ENCODE results near the gene EGFR. TPM values are rescaled to one million over a fixed set of nuclear protein-coding genes. Genes with fewer than 3 reads are reported as not detected.

The EGFR gene
- total RNA-seq, 1 experiment from 2014 or later: 50.0 TPM

DNA sequence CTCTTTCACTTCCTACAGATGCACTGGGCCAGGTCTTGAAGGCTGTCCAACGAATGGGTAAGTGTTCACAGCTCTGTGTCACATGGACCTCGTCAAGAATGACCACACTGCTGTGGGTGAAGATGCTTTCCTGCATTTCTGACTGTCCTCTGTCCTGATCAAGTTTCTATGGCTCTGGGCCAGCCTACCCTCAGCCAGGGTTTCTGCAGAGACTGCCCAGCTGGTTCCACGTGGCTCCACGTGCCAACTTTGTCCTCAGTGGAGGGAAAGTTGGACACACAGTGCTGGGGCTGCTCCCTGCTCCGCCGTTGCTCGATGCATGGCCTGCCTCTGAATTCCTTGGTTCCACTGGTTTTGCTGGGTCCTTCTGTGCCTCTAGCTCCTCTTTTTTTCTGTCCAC is 152.3 kb downstream of the EGFR start:
- Histone ChIP-seq H3K27ac (ENCODE audit: low read length) (no peak overlapping the region), H2AFZ (ENCODE audit: low read length) (no peak overlapping the region), H3K4me2 (ENCODE audit: low read length) (no peak overlapping the region), H3K9me2 (replicated peaks; ENCODE audit: low read length) (no peaks in the 10 kb centered on the region), H3K36me3 (ENCODE audit: low read depth, low read length) (peaks cover 56% of the 10 kb centered on the region), H3F3A (ENCODE audit: low read length, unreplicated experiment) (no peaks in the 10 kb centered on the region), H3K4me3 (ENCODE audit: low read length) (no peak overlapping the region), H4K20me1 (ENCODE audit: low read length) (no peaks in the 10 kb centered on the region), H3K79me2 (ENCODE audit: low read length) (no peaks in the 10 kb centered on the region), H3K27me3 (ENCODE audit: low read length) (no peaks in the 10 kb centered on the region), H3K9me3 (ENCODE audit: low read length) (no peaks in the 10 kb centered on the region), H3K4me1 (ENCODE audit: insufficient read depth, low read length) (no peaks in the 10 kb centered on the region), H3K9ac (ENCODE audit: low read length) (no peak overlapping the region)
- no TSS peak for BruUV-seq (replicated peaks)
- ATAC-seq (no peak), DNase-seq (no peak)
- TF ChIP-seq CTCF (conservative IDR thresholded peaks at IDR 0.05; ENCODE audit: low read depth, low read length) (no peak), EZH2phosphoT487 (IDR thresholded peaks at IDR 0.05; ENCODE audit: borderline replicate concordance, low read length) (no peak), EZH2 (IDR thresholded peaks at IDR 0.05; ENCODE audit: low read length, unreplicated experiment) (no peak)
- intact Hi-C loops (cut with micrococcal nuclease): no loop called here
- CTCF ChIA-PET: no interaction called here
- POLR2A ChIA-PET (ENCODE audit: unreplicated experiment): no interaction called here

GRCh38 chr7:55172161-55172560 is 153.3 kb downstream of the EGFR start:
- Histone ChIP-seq H3K9me2 (replicated peaks; ENCODE audit: low read length) (no peaks in the 10 kb centered on the region), H3K79me2 (ENCODE audit: low read length) (no peaks in the 10 kb centered on the region), H3K27me3 (ENCODE audit: low read length) (no peaks in the 10 kb centered on the region), H3K9ac (ENCODE audit: low read length) (no peak overlapping the region), H3F3A (ENCODE audit: low read length, unreplicated experiment) (no peaks in the 10 kb centered on the region), H3K9me3 (ENCODE audit: low read length) (no peaks in the 10 kb centered on the region), H3K4me2 (ENCODE audit: low read length) (no peak overlapping the region), H3K27ac (ENCODE audit: low read length) (no peak overlapping the region), H4K20me1 (ENCODE audit: low read length) (no peaks in the 10 kb centered on the region), H3K4me1 (ENCODE audit: insufficient read depth, low read length) (no peaks in the 10 kb centered on the region), H3K4me3 (ENCODE audit: low read length) (no peak overlapping the region), H3K36me3 (ENCODE audit: low read depth, low read length) (peaks cover 55% of the 10 kb centered on the region), H2AFZ (ENCODE audit: low read length) (no peak overlapping the region)
- TF ChIP-seq EZH2phosphoT487 (IDR thresholded peaks at IDR 0.05; ENCODE audit: borderline replicate concordance, low read length) (no peak), CTCF (conservative IDR thresholded peaks at IDR 0.05; ENCODE audit: low read depth, low read length) (no peak), EZH2 (IDR thresholded peaks at IDR 0.05; ENCODE audit: low read length, unreplicated experiment) (no peak)
- no TSS peak for BruUV-seq (replicated peaks)
- CTCF ChIA-PET: no interaction called here
- intact Hi-C loops (cut with micrococcal nuclease): no loop called here
- ATAC-seq (no peak), DNase-seq (no peak)
- POLR2A ChIA-PET (ENCODE audit: unreplicated experiment): no interaction called here

DNA sequence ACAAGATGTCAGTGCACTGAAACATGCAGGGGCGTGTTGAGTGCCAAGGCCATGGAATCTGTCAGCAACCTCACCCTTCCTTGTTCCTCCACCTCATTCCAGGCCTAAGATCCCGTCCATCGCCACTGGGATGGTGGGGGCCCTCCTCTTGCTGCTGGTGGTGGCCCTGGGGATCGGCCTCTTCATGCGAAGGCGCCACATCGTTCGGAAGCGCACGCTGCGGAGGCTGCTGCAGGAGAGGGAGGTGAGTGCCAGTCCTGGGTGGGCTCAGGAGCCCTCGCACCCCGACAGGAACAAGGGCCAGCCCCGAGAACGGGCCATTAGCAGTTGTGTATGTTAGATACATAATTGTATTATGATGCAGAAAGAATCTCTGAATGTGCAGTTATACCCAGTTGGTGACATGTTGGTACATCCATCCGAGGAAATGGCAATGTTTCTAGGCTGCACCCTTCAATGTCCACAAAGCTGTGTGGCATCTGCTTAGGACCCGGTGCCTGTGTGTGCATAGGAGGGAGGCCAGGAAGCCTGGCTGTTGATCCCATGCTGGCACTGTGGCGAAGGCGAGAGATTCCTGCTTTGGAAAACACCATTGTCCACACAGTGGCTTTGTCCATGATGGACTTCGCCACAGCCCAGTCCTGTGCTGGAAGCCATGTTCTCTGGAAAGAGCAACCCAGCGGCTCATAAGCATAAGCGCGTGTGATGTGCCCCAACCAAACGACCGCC is 154.2 kb downstream of the EGFR start:
- Histone ChIP-seq H3K27ac (ENCODE audit: low read length) (no peak overlapping the region), H3K36me3 (ENCODE audit: low read depth, low read length) (peaks cover 60% of the 10 kb centered on the region), H3K9ac (ENCODE audit: low read length) (no peak overlapping the region), H3F3A (ENCODE audit: low read length, unreplicated experiment) (no peaks in the 10 kb centered on the region), H4K20me1 (ENCODE audit: low read length) (no peaks in the 10 kb centered on the region), H3K79me2 (ENCODE audit: low read length) (no peaks in the 10 kb centered on the region), H3K9me3 (ENCODE audit: low read length) (no peaks in the 10 kb centered on the region), H3K4me3 (ENCODE audit: low read length) (no peak overlapping the region), H3K27me3 (ENCODE audit: low read length) (no peaks in the 10 kb centered on the region), H2AFZ (ENCODE audit: low read length) (no peak overlapping the region), H3K9me2 (replicated peaks; ENCODE audit: low read length) (no peaks in the 10 kb centered on the region), H3K4me1 (ENCODE audit: insufficient read depth, low read length) (no peaks in the 10 kb centered on the region), H3K4me2 (ENCODE audit: low read length) (no peak overlapping the region)
- intact Hi-C loops (cut with micrococcal nuclease): no loop called here
- no peak for TF ChIP-seq EZH2phosphoT487 (IDR thresholded peaks at IDR 0.05; ENCODE audit: borderline replicate concordance, low read length)
- no peak for TF ChIP-seq EZH2 (IDR thresholded peaks at IDR 0.05; ENCODE audit: low read length, unreplicated experiment)
- TF ChIP-seq CTCF (conservative IDR thresholded peaks at IDR 0.05; ENCODE audit: low read depth, low read length): no peak
- DNase-seq (no peak), ATAC-seq (no peak)
- ChIA-PET POLR2A (ENCODE audit: unreplicated experiment) (no interaction called here), CTCF (no interaction called here)
- no TSS peak for BruUV-seq (replicated peaks)
